H1 (cell line): ENCODE data around the gene APH1B. TPM values are rescaled to one million over a fixed set of nuclear protein-coding genes. Genes with fewer than 3 reads are reported as not detected.

Experiments used
- ATF2 ChIP-seq: IDR thresholded peaks from 2 replicates; pipeline ENCODE4 v1.6.1; 2012; ENCODE audit warnings: low read length, inconsistent platforms
- ATF3 ChIP-seq: IDR thresholded peaks from 2 replicates; pipeline ENCODE4 v1.6.1; 2011; ENCODE audit warnings: low read depth, mild to moderate bottlenecking, low read length; ENCODE audit not compliant: insufficient read depth
- BCL11A ChIP-seq, 2 experiments: IDR thresholded peaks; one replicate each; pipeline ENCODE4 v1.6.1; 2011; ENCODE audit warnings: low read depth in 2 of 2, low read length in 2 of 2, mild to moderate bottlenecking in 2 of 2
- CTBP2 ChIP-seq: IDR thresholded peaks from 2 replicates; pipeline ENCODE4 v1.7.0; 2011; ENCODE audit warnings: borderline replicate concordance, mild to moderate bottlenecking, moderate library complexity, mixed read lengths, low read length; ENCODE audit not compliant: insufficient read depth, insufficient read length
- EZH2 ChIP-seq: fragments of 200-600 bp; sonication (generic); IDR thresholded peaks from 2 replicates; pipeline ENCODE4 v1.7.1; 2012; ENCODE audit warnings: low read depth, mild to moderate bottlenecking, moderate library complexity, low read length, inconsistent platforms; ENCODE audit not compliant: severe bottlenecking
- GTF2F1 ChIP-seq: IDR thresholded peaks from 2 replicates; pipeline ENCODE4 v1.6.1; 2012; ENCODE audit warnings: low read depth, low read length, improper control_type of control experiment, borderline replicate concordance
- HDAC6 ChIP-seq: IDR thresholded peaks from one replicate; pipeline ENCODE4 v1.7.1; 2012; ENCODE audit warnings: low read depth, mild to moderate bottlenecking, inconsistent platforms, low read length, moderate library complexity
- KDM1A ChIP-seq: fragments of 200-600, 300-600 bp; sonication (generic); IDR thresholded peaks from 2 replicates; pipeline ENCODE4 v1.7.1; 2016; ENCODE audit warnings: mild to moderate bottlenecking, low read length, borderline replicate concordance
- KDM5A ChIP-seq: fragments of 200-600 bp; IDR thresholded peaks from 2 replicates; pipeline ENCODE4 v1.7.1; 2012; ENCODE audit warnings: mild to moderate bottlenecking, low read length, inconsistent platforms, mixed read lengths
- NANOG ChIP-seq: IDR thresholded peaks from 2 replicates; pipeline ENCODE4 v1.6.1; 2011; ENCODE audit warnings: low read length, low read depth, mild to moderate bottlenecking, inconsistent platforms; ENCODE audit not compliant: insufficient read depth, poor library complexity, severe bottlenecking
- POLR2A ChIP-seq, 2 experiments: IDR thresholded peaks; 1 replicate in 1 of 2; 2 replicates in 1 of 2; pipeline ENCODE4 v1.6.1; 2011; ENCODE audit warnings: low read depth in 2 of 2, low read length in 2 of 2, mild to moderate bottlenecking in 2 of 2; ENCODE audit errors: control extremely low read depth in 1 of 2
- POU5F1 ChIP-seq: IDR thresholded peaks from 2 replicates; pipeline ENCODE4 v1.6.1; 2011; ENCODE audit warnings: low read depth, mild to moderate bottlenecking, low read length, moderate library complexity
- RNF2 ChIP-seq: fragments of 200-900, 300-1000 bp; sonication (generic); IDR thresholded peaks from 2 replicates; pipeline ENCODE4 v1.7.1; 2016; ENCODE audit warnings: borderline replicate concordance, low read depth, mild to moderate bottlenecking, antibody characterized with exemption, low read length; ENCODE audit not compliant: poor library complexity, severe bottlenecking; ENCODE audit errors: missing control alignments
- SP1 ChIP-seq: IDR thresholded peaks from 2 replicates; pipeline ENCODE4 v1.6.1; 2011; ENCODE audit warnings: low read depth, low read length
- SP4 ChIP-seq: IDR thresholded peaks from 2 replicates; pipeline ENCODE4 v1.6.1; 2012; ENCODE audit warnings: low read length, inconsistent platforms
- SUZ12 ChIP-seq: fragments of 200-600 bp; sonication (generic); IDR thresholded peaks from 2 replicates; pipeline ENCODE4 v1.6.1; 2012; ENCODE audit warnings: mild to moderate bottlenecking, inconsistent platforms, low read length, moderate library complexity, mixed read lengths
- TCF12 ChIP-seq: IDR thresholded peaks from 2 replicates; pipeline ENCODE4 v1.6.1; 2011; ENCODE audit warnings: low read depth, mild to moderate bottlenecking, low read length
- TEAD4 ChIP-seq: IDR thresholded peaks from 2 replicates; pipeline ENCODE4 v1.6.1; 2012; ENCODE audit warnings: low read depth, low read length, inconsistent platforms, mixed read lengths
- polyA plus RNA-seq, 7 experiments: library from polyadenylated mRNA; depleted of rRNA in 3 of 7; stranded (reverse) in 5 of 7; unstranded in 2 of 7; fragments of >200 nt in 5 of 7; fragments of 200-250 nt in 2 of 7; gene quantifications; 1 replicate in 5 of 7; 2 replicates in 1 of 7; 4 replicates in 1 of 7; pipeline versions ENCODE4 v1.2.1 to v1.2.3, GENCODE V29; 2011 to 2013; ENCODE audit warnings: missing spikeins in 2 of 7, mixed read lengths in 2 of 7
- total RNA-seq: library from RNA; stranded (reverse); fragmentation: NEBNext Ultra II Directional; extraction: Animal tissue kit (Norgen Biotek cat#: 25700); gene quantifications from 2 replicates; pipeline ENCODE4 v1.2.1, GENCODE V29; 2021

Gene APH1B
- total and polyA plus RNA-seq, 2 of the 8 experiments (the other 6 are each of a cell fraction or from before 2014, with no cell fraction given), result 11.5 to 22.9 TPM

- TF ChIP-seq SP1 (peak; percentile 15; the same call in 1 of the 2 replicates), GTF2F1 (no peak), KDM5A (no peak), TEAD4 (no peak), POU5F1 (no peak), SUZ12 (no peak), TCF12 (no peak), KDM1A (no peak), ATF2 (no peak), NANOG (no peak), EZH2 (no peak), POLR2A (IDR thresholded peaks at IDR 0.05; ENCODE audit: control extremely low read depth in 1 of 2, low read depth in 2 of 2, low read length in 2 of 2) (peak in 1 of 2 experiments; percentile 61; a peak in 2 of 3 replicates), ATF3 (no peak), RNF2 (no peak), CTBP2 (no peak), HDAC6 (no peak), BCL11A (IDR thresholded peaks at IDR 0.05; ENCODE audit: low read depth in 2 of 2, low read length in 2 of 2) (no peak), SP4 (no peak)
Measured at GRCh38 chr15:63277038-63277892, at the start of gene APH1B (continued).
